ENCODE measurements around the gene TBC1D24. TPM values are rescaled to one million over a fixed set of nuclear protein-coding genes. Genes with fewer than 3 reads are reported as not detected.

The TBC1D24 gene
- total and polyA plus RNA-seq, 2 experiments from 2014 or later: 5.4 to 21.0 TPM

- H3K36me3 Mint-ChIP-seq (ENCODE audit: low read depth): peaks cover 30% of the 10 kb centered on the region
- no peak for TF ChIP-seq CREB1 (CRISPR knock-in tag; IDR thresholded peaks at IDR 0.05; ENCODE audit: low read depth)
- TF ChIP-seq JUNB (IDR thresholded peaks at IDR 0.05; ENCODE audit: unreplicated experiment): no peak
- H3K4me3 Mint-ChIP-seq: no peak overlapping the region; the same call in 2 of the 3 replicates
Measured at GRCh38 chr16:2523801-2524231, 48.9 kb downstream of the TBC1D24 start.

GRCh38 chr16:2524339-2524938 is 49.5 kb downstream of the TBC1D24 start:
- TF ChIP-seq EZH2 (IDR thresholded peaks at IDR 0.05; ENCODE audit: low read depth, unreplicated experiment): no peak
- no peak for TF ChIP-seq ZNF114 (CRISPR knock-in tag; IDR thresholded peaks at IDR 0.05)
- no peak for TF ChIP-seq CREB1 (CRISPR knock-in tag; IDR thresholded peaks at IDR 0.05; ENCODE audit: low read depth)
- TF ChIP-seq JUNB (IDR thresholded peaks at IDR 0.05; ENCODE audit: unreplicated experiment): no peak
- no peak for TF ChIP-seq EZH2phosphoT487 (IDR thresholded peaks at IDR 0.05; ENCODE audit: unreplicated experiment)
- 0 out of 4 replicates have a peak, but pooled peaks have one; percentile 9 to 15 for TF ChIP-seq CTCF (conservative IDR thresholded peaks at IDR 0.05; ENCODE audit: low read depth in 2 of 2)
- Histone ChIP-seq H3F3A (replicated peaks; ENCODE audit: low read depth) (peaks cover 8% of the 10 kb centered on the region; the same call in 1 of the 2 replicates), H3K9me2 (ENCODE audit: insufficient read depth) (no peaks in the 10 kb centered on the region), H3K27me3 (ENCODE audit: insufficient read depth) (no peaks in the 10 kb centered on the region), H3K4me2 (no peak overlapping the region), H4K20me1 (replicated peaks; ENCODE audit: insufficient read depth) (peaks cover 5% of the 10 kb centered on the region), H3K27ac (ENCODE audit: low read depth) (no peak overlapping the region), H2AFZ (no peak overlapping the region), H3K4me1 (ENCODE audit: insufficient read depth) (0 out of 2 replicates have a peak, but pooled peaks cover 3% of the 10 kb centered on the region), H3K79me2 (replicated peaks; ENCODE audit: insufficient read depth) (peaks cover 11% of the 10 kb centered on the region), H3K36me3 (ENCODE audit: insufficient read depth) (no peaks in the 10 kb centered on the region; the same call in 1 of the 2 replicates), H3K4me3 (no peak overlapping the region)
- DNase-seq (ENCODE audit: low spot score): no peak
- no peak overlapping the region; the same call in 2 of the 3 replicates for H3K4me3 Mint-ChIP-seq
- no peaks in the 10 kb centered on the region for H3K9me3 Mint-ChIP-seq
- peaks cover 14% of the 10 kb centered on the region for H3K4me1 Mint-ChIP-seq
- H3K27me3 Mint-ChIP-seq (ENCODE audit: insufficient read depth, low read depth, poor library complexity): peaks cover 11% of the 10 kb centered on the region
- no peak overlapping the region for H3K27ac Mint-ChIP-seq
- peaks cover 30% of the 10 kb centered on the region for H3K36me3 Mint-ChIP-seq (ENCODE audit: low read depth)
- ATAC-seq: no peak

More at GRCh38 chr16:2523801-2524231, 48.9 kb downstream of the TBC1D24 start:
- H3K4me2 ChIP-seq: no peak overlapping the region
- ATAC-seq: no peak
- no peak overlapping the region for H3K27ac ChIP-seq (ENCODE audit: low read depth)
- Mint-ChIP-seq H3K4me1 (peaks cover 16% of the 10 kb centered on the region), H3K27ac (no peak overlapping the region), H3K9me3 (no peaks in the 10 kb centered on the region), H3K27me3 (ENCODE audit: insufficient read depth, low read depth, poor library complexity) (peaks cover 11% of the 10 kb centered on the region)
- H3K27me3 ChIP-seq (ENCODE audit: insufficient read depth): no peaks in the 10 kb centered on the region
- no peaks in the 10 kb centered on the region for H3K9me2 ChIP-seq (ENCODE audit: insufficient read depth)
- no peaks in the 10 kb centered on the region; the same call in 1 of the 2 replicates for H3K36me3 ChIP-seq (ENCODE audit: insufficient read depth)
- peaks cover 16% of the 10 kb centered on the region for H3K79me2 ChIP-seq (replicated peaks; ENCODE audit: insufficient read depth)
- H3F3A ChIP-seq (replicated peaks; ENCODE audit: low read depth): peaks cover 14% of the 10 kb centered on the region; the same call in 1 of the 2 replicates
- no peak overlapping the region for H3K4me3 ChIP-seq
- H2AFZ ChIP-seq: no peak overlapping the region
- DNase-seq (ENCODE audit: low spot score): no peak
- peaks cover 5% of the 10 kb centered on the region for H4K20me1 ChIP-seq (replicated peaks; ENCODE audit: insufficient read depth)
- H3K4me1 ChIP-seq (ENCODE audit: insufficient read depth): 0 out of 2 replicates have a peak, but pooled peaks cover 3% of the 10 kb centered on the region

GRCh38 chr16:2526135-2526534 is 51.2 kb downstream of the TBC1D24 start:
- Mint-ChIP-seq H3K27me3 (ENCODE audit: insufficient read depth, low read depth, poor library complexity) (peaks cover 5% of the 10 kb centered on the region), H3K4me3 (no peak overlapping the region; the same call in 2 of the 3 replicates), H3K4me1 (peaks cover 10% of the 10 kb centered on the region), H3K9me3 (no peaks in the 10 kb centered on the region), H3K27ac (no peak overlapping the region), H3K36me3 (ENCODE audit: low read depth) (peaks cover 26% of the 10 kb centered on the region)
- no peak overlapping the region for H3K4me3 ChIP-seq
- no peak overlapping the region for H3K27ac ChIP-seq (ENCODE audit: low read depth)
- H4K20me1 ChIP-seq (replicated peaks; ENCODE audit: insufficient read depth): peaks cover 5% of the 10 kb centered on the region; the same call in 1 of the 2 replicates
- H3K27me3 ChIP-seq (ENCODE audit: insufficient read depth): no peaks in the 10 kb centered on the region
- peaks cover 14% of the 10 kb centered on the region; the same call in 1 of the 2 replicates for H3F3A ChIP-seq (replicated peaks; ENCODE audit: low read depth)
- H3K79me2 ChIP-seq (replicated peaks; ENCODE audit: insufficient read depth): peaks cover 11% of the 10 kb centered on the region
- H3K4me2 ChIP-seq: no peak overlapping the region
- ATAC-seq: no peak
- no peaks in the 10 kb centered on the region for H3K9me2 ChIP-seq (ENCODE audit: insufficient read depth)
- no peak overlapping the region for H2AFZ ChIP-seq
- peaks cover 5% of the 10 kb centered on the region for H3K4me1 ChIP-seq (ENCODE audit: insufficient read depth)
- H3K36me3 ChIP-seq (ENCODE audit: insufficient read depth): no peaks in the 10 kb centered on the region; the same call in 1 of the 2 replicates
- no peak for DNase-seq (ENCODE audit: low spot score)
- TF ChIP-seq CREB1 (CRISPR knock-in tag; IDR thresholded peaks at IDR 0.05; ENCODE audit: low read depth) (no peak), NANOG (IDR thresholded peaks at IDR 0.05; ENCODE audit: borderline replicate concordance) (no peak), EZH2phosphoT487 (IDR thresholded peaks at IDR 0.05; ENCODE audit: unreplicated experiment) (no peak), CTCF (conservative IDR thresholded peaks at IDR 0.05; ENCODE audit: low read depth in 2 of 2) (no peak), POLR2AphosphoS5 (IDR thresholded peaks at IDR 0.05; ENCODE audit: low read depth) (no peak), ZNF331 (CRISPR knock-in tag; IDR thresholded peaks at IDR 0.05; ENCODE audit: low read depth) (no peak), EZH2 (IDR thresholded peaks at IDR 0.05; ENCODE audit: low read depth, unreplicated experiment) (no peak), STAT1 (IDR thresholded peaks at IDR 0.05; ENCODE audit: unreplicated experiment) (no peak), JUNB (IDR thresholded peaks at IDR 0.05; ENCODE audit: unreplicated experiment) (no peak), ZNF114 (CRISPR knock-in tag; IDR thresholded peaks at IDR 0.05) (no peak), ETS1 (IDR thresholded peaks at IDR 0.05) (no peak)
